ENCODE results near the gene GXYLT1.

GRCh38 chr12:42144408-42145196 is at the start of gene GXYLT1:
- TF ChIP-seq, protein P1, sequence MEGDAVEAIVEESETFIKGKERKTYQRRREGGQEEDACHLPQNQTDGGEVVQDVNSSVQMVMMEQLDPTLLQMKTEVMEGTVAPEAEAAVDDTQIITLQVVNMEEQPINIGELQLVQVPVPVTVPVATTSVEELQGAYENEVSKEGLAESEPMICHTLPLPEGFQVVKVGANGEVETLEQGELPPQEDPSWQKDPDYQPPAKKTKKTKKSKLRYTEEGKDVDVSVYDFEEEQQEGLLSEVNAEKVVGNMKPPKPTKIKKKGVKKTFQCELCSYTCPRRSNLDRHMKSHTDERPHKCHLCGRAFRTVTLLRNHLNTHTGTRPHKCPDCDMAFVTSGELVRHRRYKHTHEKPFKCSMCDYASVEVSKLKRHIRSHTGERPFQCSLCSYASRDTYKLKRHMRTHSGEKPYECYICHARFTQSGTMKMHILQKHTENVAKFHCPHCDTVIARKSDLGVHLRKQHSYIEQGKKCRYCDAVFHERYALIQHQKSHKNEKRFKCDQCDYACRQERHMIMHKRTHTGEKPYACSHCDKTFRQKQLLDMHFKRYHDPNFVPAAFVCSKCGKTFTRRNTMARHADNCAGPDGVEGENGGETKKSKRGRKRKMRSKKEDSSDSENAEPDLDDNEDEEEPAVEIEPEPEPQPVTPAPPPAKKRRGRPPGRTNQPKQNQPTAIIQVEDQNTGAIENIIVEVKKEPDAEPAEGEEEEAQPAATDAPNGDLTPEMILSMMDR (IDR thresholded peaks at IDR 0.05; ENCODE audit: poor library complexity): no peak
- TF ChIP-seq EZH2phosphoT487 (IDR thresholded peaks at IDR 0.05; ENCODE audit: low read depth, severe bottlenecking, unreplicated experiment) (no peak), EZH2 (IDR thresholded peaks at IDR 0.05; ENCODE audit: borderline replicate concordance) (no peak)
